Smooth muscle cell (in vitro differentiated cells): ENCODE results near the gene SUPT3H. TPM values are rescaled to one million over a fixed set of nuclear protein-coding genes. Genes with fewer than 3 reads are reported as not detected.

Experiments
- DNase-seq: peaks from one replicate; lab custom pipeline; 2025; ENCODE audit not compliant: unreplicated experiment; lab: John Stamatoyannopoulos, UW
- H2AFZ ChIP-seq: fragments of 200-600 bp; sonication (generic); 2 replicates; pipeline ENCODE4 v1.6.0; 2016; ENCODE audit warnings: antibody characterized with exemption, low read depth, mild to moderate bottlenecking
- H3F3A ChIP-seq: fragments of 200-600 bp; sonication (generic); 2 replicates; pipeline ENCODE4 v1.6.0; 2017; ENCODE audit warnings: antibody characterized with exemption, low read depth
- H3K27ac ChIP-seq: fragments of 200-600 bp; sonication (generic); 2 replicates; pipeline ENCODE4 v1.5.1; 2016; ENCODE audit warnings: low read depth, mild to moderate bottlenecking
- H3K27me3 ChIP-seq: fragments of 200-600 bp; sonication (generic); 2 replicates; pipeline ENCODE4 v1.6.1; 2016; ENCODE audit warnings: low read depth, mild to moderate bottlenecking
- H3K36me3 ChIP-seq: fragments of 200-600 bp; sonication (generic); 2 replicates; pipeline ENCODE4 v1.5.1; 2016; ENCODE audit warnings: low read depth
- H3K4me1 ChIP-seq: fragments of 200-600 bp; sonication (generic); 2 replicates; pipeline ENCODE4 v1.5.1; 2016; ENCODE audit warnings: low read depth
- H3K4me2 ChIP-seq: fragments of 200-600 bp; sonication (generic); 2 replicates; pipeline ENCODE4 v1.6.0; 2016; ENCODE audit warnings: mild to moderate bottlenecking
- H3K4me3 ChIP-seq: fragments of 200-600 bp; sonication (generic); 2 replicates; pipeline ENCODE4 v1.5.1; 2016; ENCODE audit warnings: mild to moderate bottlenecking
- H3K79me2 ChIP-seq: fragments of 200-600 bp; sonication (generic); 2 replicates; pipeline ENCODE4 v1.6.0; 2016; ENCODE audit warnings: low read depth, mild to moderate bottlenecking
- H3K9ac ChIP-seq: fragments of 200-600 bp; sonication (generic); 2 replicates; pipeline ENCODE4 v1.6.0; 2016; ENCODE audit warnings: low read depth
- H3K9me3 ChIP-seq: fragments of 200-600 bp; sonication (generic); replicated peaks from 2 replicates; pipeline ENCODE4 v1.5.1; 2016; ENCODE audit warnings: low read depth
- H4K20me1 ChIP-seq: fragments of 200-600 bp; sonication (generic); 2 replicates; pipeline ENCODE4 v1.6.0; 2016; ENCODE audit warnings: low read depth
- CTCF ChIP-seq: fragments of 200-600 bp; sonication (generic); IDR thresholded peaks from 2 replicates; pipeline ENCODE4 v1.5.1; 2017; ENCODE audit warnings: borderline replicate concordance, mild to moderate bottlenecking, antibody characterized with exemption; ENCODE audit not compliant: insufficient read depth, poor library complexity, severe bottlenecking
- WGBS: methylation state at CpG from one replicate; pipeline ENCODE4 v1.1.7; 2016; ENCODE audit warnings: low lambda C conversion rate; 5-methylcytosine and 5-hydroxymethylcytosine counted together
- polyA plus RNA-seq: library from polyadenylated mRNA; unstranded; fragments of >200 nt; fragmentation: Nextera tagmentation; extraction: Ambion mirVana; gene quantifications from 2 replicates; pipeline ENCODE4 v1.2.1, GENCODE V29; 2016
- total RNA-seq: library from RNA; depleted of rRNA; stranded (reverse); fragments of >200 nt; gene quantifications from 2 replicates; pipeline ENCODE4 v1.2.3, GENCODE V29; 2014

Gene SUPT3H
- total and polyA plus RNA-seq, 2 experiments from 2014 or later, result 19.4 to 22.9 TPM

- no peaks in the 10 kb centered on the region for H3K9me3 ChIP-seq
- TF ChIP-seq CTCF, result no peak
- H3K79me2 ChIP-seq, result no peaks in the 10 kb centered on the region
- H3F3A ChIP-seq, result no peaks in the 10 kb centered on the region
- H3K4me2 ChIP-seq, result no peak overlapping the region
- WGBS, result 96% methylated on average over 7 of the region's 7 CpGs
- no peaks in the 10 kb centered on the region for H3K4me1 ChIP-seq
- no peaks in the 10 kb centered on the region for H4K20me1 ChIP-seq
- no peak overlapping the region for H3K9ac ChIP-seq
- H3K27me3 ChIP-seq, result no peaks in the 10 kb centered on the region
- H3K27ac ChIP-seq, result no peak overlapping the region
- DNase-seq, result no peak
- H3K36me3 ChIP-seq, result no peaks in the 10 kb centered on the region
- H2AFZ ChIP-seq, result no peak overlapping the region
- no peak overlapping the region for H3K4me3 ChIP-seq
Observed at GRCh38 chr6:45310118-45310788, 67.5 kb downstream of the SUPT3H start.

- H3K4me2 ChIP-seq, result no peak overlapping the region
- TF ChIP-seq CTCF, result no peak
- no peaks in the 10 kb centered on the region for H3K27me3 ChIP-seq
- H3K9me3 ChIP-seq, result no peaks in the 10 kb centered on the region
- no peak for DNase-seq
- H3K4me1 ChIP-seq, result no peaks in the 10 kb centered on the region
- H3K9ac ChIP-seq, result no peak overlapping the region
- no peak overlapping the region for H3K4me3 ChIP-seq
- H2AFZ ChIP-seq, result no peak overlapping the region
- H3K36me3 ChIP-seq, result no peaks in the 10 kb centered on the region
- 62% methylated on average over 1 of the region's 1 CpG for WGBS
- H3K79me2 ChIP-seq, result no peaks in the 10 kb centered on the region
- H4K20me1 ChIP-seq, result no peaks in the 10 kb centered on the region
- no peak overlapping the region for H3K27ac ChIP-seq
- H3F3A ChIP-seq, result no peaks in the 10 kb centered on the region
Observed at GRCh38 chr6:45305546-45305945, 72.2 kb downstream of the SUPT3H start.

GRCh38 chr6:45302832-45303231 lies 74.9 kb downstream of the SUPT3H start:
- no peak overlapping the region for H3K9ac ChIP-seq
- TF ChIP-seq CTCF, result no peak
- no peaks in the 10 kb centered on the region for H4K20me1 ChIP-seq
- H3K4me1 ChIP-seq, result no peaks in the 10 kb centered on the region
- no peak overlapping the region for H2AFZ ChIP-seq
- WGBS, result 98% methylated on average over 3 of the region's 3 CpGs
- no peak overlapping the region for H3K4me3 ChIP-seq
- H3F3A ChIP-seq, result no peaks in the 10 kb centered on the region
- no peaks in the 10 kb centered on the region for H3K27me3 ChIP-seq
- DNase-seq, result no peak
- no peaks in the 10 kb centered on the region for H3K36me3 ChIP-seq
- H3K27ac ChIP-seq, result no peak overlapping the region
- no peak overlapping the region for H3K4me2 ChIP-seq
- H3K79me2 ChIP-seq, result no peaks in the 10 kb centered on the region
- no peaks in the 10 kb centered on the region for H3K9me3 ChIP-seq
